Progenitor cell of endocrine pancreas (in vitro differentiated cells): ENCODE data around the gene CHADL. TPM values are rescaled to one million over a fixed set of nuclear protein-coding genes. Genes with fewer than 3 reads are reported as not detected.

Experiments used
- DNase-seq: peaks from one replicate; pipeline ENCODE4 v3.0.0; 2021; ENCODE audit warnings: low spot score; ENCODE audit not compliant: unreplicated experiment
- H3K27ac Mint-ChIP-seq: 2 replicates; pipeline ENCODE4 v1.8.0; 2021; ENCODE audit warnings: mild to moderate bottlenecking, moderate library complexity, mixed read lengths
- H3K27me3 Mint-ChIP-seq: 2 replicates; pipeline ENCODE4 v1.8.0; 2021; ENCODE audit warnings: mixed read lengths
- H3K36me3 Mint-ChIP-seq: 2 replicates; pipeline ENCODE4 v1.8.0; 2022; ENCODE audit warnings: mixed read lengths; ENCODE audit not compliant: insufficient read depth
- H3K4me1 Mint-ChIP-seq: 2 replicates; pipeline ENCODE4 v1.8.0; 2021; ENCODE audit warnings: low read depth, mixed read lengths
- H3K4me3 Mint-ChIP-seq: 2 replicates; pipeline ENCODE4 v1.8.0; 2021; ENCODE audit warnings: low read depth, mild to moderate bottlenecking, moderate library complexity, mixed read lengths
- H3K9me3 Mint-ChIP-seq: 2 replicates; pipeline ENCODE4 v1.8.0; 2021; ENCODE audit warnings: low read depth, mixed read lengths
- CTCF ChIP-seq: fragments of 200-600 bp; sonication (generic); IDR thresholded peaks from one replicate; pipeline ENCODE4 v1.5.0; 2021; ENCODE audit warnings: antibody characterized with exemption, mild to moderate bottlenecking; ENCODE audit not compliant: unreplicated experiment
- long read RNA-seq: library from polyadenylated mRNA; unstranded; transcript quantifications from one replicate; pipeline ENCODE4 v2.0.0, GENCODE V29; 2020
- total RNA-seq: library from RNA; stranded (reverse); gene quantifications from 2 replicates; pipeline ENCODE4 v1.2.1, GENCODE V29; 2021

The CHADL gene
- 3.1 TPM in 2 replicates for total RNA-seq
- long read RNA-seq, partial matches to known transcripts: 0 of 3 reads
- long read RNA-seq, other reads (novel, unspliced or antisense): 3 of 3 reads

- no peak within 1 kb of the TSS for H3K4me3 Mint-ChIP-seq
- peaks cover 3% of the 10 kb centered on the region for H3K27me3 Mint-ChIP-seq
- peaks cover 2% of the 10 kb centered on the region for H3K4me1 Mint-ChIP-seq
- TF ChIP-seq CTCF: no peak
- H3K27ac Mint-ChIP-seq: no peak within 1 kb of the TSS
- H3K36me3 Mint-ChIP-seq: peaks cover 2% of the 10 kb centered on the region
- DNase-seq: no peak
- no peaks in the 10 kb centered on the region for H3K9me3 Mint-ChIP-seq
These were observed at the start of gene CHADL for GRCh38 chr22:41240377-41241132. TSS of gene CHADL (minus strand) at chr22:41240931. CDS start at chr22:41240881, 50 bp downstream.

- Mint-ChIP-seq H3K36me3 (no peaks in the 10 kb centered on the region), H3K27ac (peak overlapping the region; percentile 94), H3K4me1 (peaks cover 20% of the 10 kb centered on the region), H3K27me3 (no peaks in the 10 kb centered on the region), H3K4me3 (no peak overlapping the region), H3K9me3 (no peaks in the 10 kb centered on the region)
- no peak for TF ChIP-seq CTCF
- DNase-seq: no peak
These were observed 48.9 kb upstream of the CHADL start for GRCh38 chr22:41289671-41290070.

GRCh38 chr22:41288245-41288946 lies 47.7 kb upstream of the CHADL start:
- Mint-ChIP-seq H3K4me3 (peak overlapping the region; percentile 57), H3K4me1 (peaks cover 22% of the 10 kb centered on the region), H3K9me3 (no peaks in the 10 kb centered on the region), H3K27ac (peak overlapping the region; percentile 85), H3K36me3 (peaks cover 2% of the 10 kb centered on the region), H3K27me3 (no peaks in the 10 kb centered on the region)
- TF ChIP-seq CTCF: no peak
- no peak for DNase-seq

- Mint-ChIP-seq H3K4me3 (peak overlapping the region; percentile 92), H3K36me3 (peaks cover 5% of the 10 kb centered on the region), H3K9me3 (no peaks in the 10 kb centered on the region), H3K27me3 (no peaks in the 10 kb centered on the region), H3K27ac (peak overlapping the region; percentile 99), H3K4me1 (peaks cover 24% of the 10 kb centered on the region)
- no peak for TF ChIP-seq CTCF
- no peak for DNase-seq
These were observed 45.9 kb upstream of the CHADL start for GRCh38 chr22:41286639-41287091.

GRCh38 chr22:41285820-41286638 lies 45.3 kb upstream of the CHADL start, which contains the start of gene RANGAP1:
TSS of gene RANGAP1 (minus strand) at chr22:41286187. CDS start at chr22:41281044, 5,143 bp downstream.
- Mint-ChIP-seq H3K4me3 (peak within 1 kb of the TSS; percentile 92), H3K4me1 (peaks cover 24% of the 10 kb centered on the region), H3K27me3 (no peaks in the 10 kb centered on the region), H3K36me3 (peaks cover 5% of the 10 kb centered on the region), H3K27ac (peak within 1 kb of the TSS; percentile 99), H3K9me3 (no peaks in the 10 kb centered on the region)
- TF ChIP-seq CTCF: peak; percentile 25
- peak; percentile 97 for DNase-seq
